Right ventricle myocardium inferior (tissue), 1 donor: ENCODE results near the gene ATP6V0E1. TPM values are rescaled to one million over a fixed set of nuclear protein-coding genes. Genes with fewer than 3 reads are reported as not detected.
"Not testable (repeated sequence)": the region's sequence is repeated elsewhere in the genome, so short reads cannot be mapped to it uniquely, and the experiment has no call there.

Source experiments
- ATAC-seq: fragments of 200-7000 bp; cut with Tn5 transposase; one replicate; pipeline ENCODE4 v1.9.1; 2020; ENCODE audit warnings: mild to moderate bottlenecking, moderate library complexity
- DNase-seq: peaks from one replicate; pipeline ENCODE4 v3.0.0; 2021; ENCODE audit errors: missing footprints
- intact Hi-C: fragments of 100-400 bp; cut with DNase I; formaldehyde crosslinking; loops from one replicate; pipeline ENCODE4 v1.11.0; 2022
- total RNA-seq: library from RNA; stranded (reverse); fragmentation: NEBNext Ultra II Directional; extraction: Animal tissue kit (Norgen Biotek cat#: 25700); gene quantifications from one replicate; pipeline ENCODE4 v1.2.1, GENCODE V29; 2021
- donor health status: DM: no; HTN: yes; CAD: no; lungs with severe emphysema.

ATP6V0E1 gene
- total RNA-seq, 1 donor from 2014 or later = 167 TPM

- DNase-seq (no peak), ATAC-seq (no peak)
- intact Hi-C loops = no loop called here
Observed at GRCh38 chr5:173051746-173052145, 68.2 kb downstream of the ATP6V0E1 start.

- ATAC-seq (no peak), DNase-seq (no peak)
- intact Hi-C loops = no loop called here
Observed at GRCh38 chr5:173053041-173053440, 69.5 kb downstream of the ATP6V0E1 start.

- no peak for DNase-seq
- ATAC-seq = no peak
- intact Hi-C loops = no loop called here
Observed at GRCh38 chr5:173055042-173055721, 71.6 kb downstream of the ATP6V0E1 start.

GRCh38 chr5:173055722-173055982, 72.1 kb downstream of the ATP6V0E1 start:
- ATAC-seq (no peak), DNase-seq (no peak)
- intact Hi-C loops = no loop called here

- peak; percentile 92 for ATAC-seq
- DNase-seq = peak; percentile 99
- intact Hi-C loops = no loop called here
Observed at GRCh38 chr5:173055983-173056782, 72.6 kb downstream of the ATP6V0E1 start, which contains the start of gene CREBRF. Gene CREBRF (plus strand): TSS chr5:173056352. CDS start chr5:173080776, 24,424 bp downstream.

- no peak for DNase-seq
- ATAC-seq = peak; percentile 74
- intact Hi-C loops = no loop called here
Observed at GRCh38 chr5:173056783-173057061, 73.2 kb downstream of the ATP6V0E1 start.

GRCh38 chr5:173057062-173057924, 73.7 kb downstream of the ATP6V0E1 start:
- DNase-seq = peak; percentile 99
- ATAC-seq = peak; percentile 97
- intact Hi-C loops = no loop called here

- intact Hi-C loops = no loop called here
Observed at GRCh38 chr5:173062141-173062540, 78.6 kb downstream of the ATP6V0E1 start.

GRCh38 chr5:173065155-173065554, 81.6 kb downstream of the ATP6V0E1 start:
- ATAC-seq (no peak), DNase-seq (no peak)
- intact Hi-C loops = loop anchor here (5.0 kb wide), 1 partner anchor 523 kb away; no protein-coding TSS in a partner anchor

More at GRCh38 chr5:173062141-173062540, 78.6 kb downstream of the ATP6V0E1 start:
- ATAC-seq = no peak
- DNase-seq = no peak

GRCh38 chr5:173069671-173070070, 86.1 kb downstream of the ATP6V0E1 start:
- ATAC-seq (no peak), DNase-seq (no peak)
- intact Hi-C loops = loop anchor here (5.0 kb wide), 1 partner anchor 527 kb away; no protein-coding TSS in a partner anchor

- ATAC-seq (no peak), DNase-seq (no peak)
- intact Hi-C loops = no loop called here
Observed at GRCh38 chr5:173075137-173075843, 91.7 kb downstream of the ATP6V0E1 start.

- intact Hi-C loops = no loop called here
- DNase-seq (no peak), ATAC-seq (no peak)
Observed at GRCh38 chr5:173075970-173076369, 92.4 kb downstream of the ATP6V0E1 start.

GRCh38 chr5:173076471-173076870, 92.9 kb downstream of the ATP6V0E1 start:
- DNase-seq, intact Hi-C loops: not testable (repeated sequence)

GRCh38 chr5:173078878-173079277, 95.3 kb downstream of the ATP6V0E1 start:
- no peak for DNase-seq
- intact Hi-C loops = no loop called here
- ATAC-seq = peak; percentile 74

More at GRCh38 chr5:173076471-173076870, 92.9 kb downstream of the ATP6V0E1 start:
- ATAC-seq = not testable (repeated sequence)

Other genes with a start within 250 kb of the ATP6V0E1 start
- 103 TPM for gene DUSP1, start 212.6 kb upstream of the ATP6V0E1 start, total RNA-seq
- gene ERGIC1, start 149.5 kb upstream of the ATP6V0E1 start, total RNA-seq = 74.8 TPM
- gene RPL26L1, start 24.3 kb upstream of the ATP6V0E1 start, total RNA-seq = 23.9 TPM
- gene CREBRF, start 72.6 kb downstream of the ATP6V0E1 start, total RNA-seq = 23.9 TPM
- gene BNIP1, start 160.8 kb downstream of the ATP6V0E1 start, total RNA-seq = 10.0 TPM